Midbrain (tissue), 1 donor: ENCODE data around the gene FOXA3.
"Not testable (repeated sequence)": the region's sequence is repeated elsewhere in the genome, so short reads cannot be mapped to it uniquely, and the experiment has no call there.

ENCODE experiments used
- DNase-seq: peaks from one replicate; lab custom pipeline; 2025; lab: John Stamatoyannopoulos, UW

The FOXA3 gene

DNA sequence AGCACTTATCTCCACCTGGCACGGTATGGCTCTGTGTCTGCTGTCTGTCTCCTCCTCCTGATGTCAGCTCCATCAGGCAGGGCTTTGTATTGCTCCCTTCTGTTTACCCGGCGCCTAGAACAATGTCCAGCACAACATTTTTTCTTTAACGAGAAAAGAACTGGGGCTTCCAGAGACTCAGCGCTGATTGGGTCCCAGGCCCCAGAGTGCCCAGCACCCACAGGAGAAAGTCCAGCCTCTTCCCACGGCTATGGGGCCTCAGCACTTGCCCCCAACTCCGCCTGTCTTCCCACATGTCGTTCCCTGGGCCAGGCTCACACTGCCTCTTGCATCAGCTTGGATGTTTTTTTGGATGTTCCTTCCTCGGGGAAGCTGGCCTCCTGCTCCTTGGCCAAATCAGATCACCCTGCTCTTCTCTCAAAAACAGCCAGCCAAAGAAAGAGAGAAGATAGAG is 31.4 kb downstream of the FOXA3 start:
- no peak for DNase-seq

- not testable (repeated sequence) for DNase-seq
Measured at GRCh38 chr19:45895983-45896599, 32.0 kb downstream of the FOXA3 start.

DNA sequence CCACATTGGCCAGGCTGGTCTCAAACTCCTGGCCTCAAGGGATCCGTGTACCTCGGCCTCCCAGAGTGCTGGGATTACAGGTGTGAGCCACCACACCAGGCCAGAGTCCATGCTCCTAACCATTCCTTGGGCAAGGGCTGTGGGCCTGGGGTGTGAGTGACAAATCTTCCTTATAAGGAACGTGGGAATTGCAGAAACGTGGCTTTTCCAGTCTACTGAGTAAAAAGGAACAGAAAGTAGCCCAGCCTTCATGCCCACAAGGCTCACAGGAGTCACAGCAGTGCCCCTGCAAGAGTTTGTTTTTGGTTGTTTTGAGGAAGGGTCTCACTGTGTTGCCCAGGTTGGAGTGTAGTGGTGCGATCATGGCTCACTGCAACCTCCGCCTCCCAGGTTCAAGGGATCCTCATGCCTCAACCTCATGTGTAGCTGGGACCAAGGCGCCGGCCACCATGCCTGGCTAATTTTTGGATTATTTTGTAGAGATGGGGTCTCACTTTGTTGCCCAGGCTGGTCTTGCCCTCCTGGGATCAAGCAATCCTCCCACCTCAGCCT is 33.2 kb downstream of the FOXA3 start:
- no peak for DNase-seq

- no peak for DNase-seq
Measured at GRCh38 chr19:45899253-45899652, 35.1 kb downstream of the FOXA3 start.

GRCh38 chr19:45899919-45900589 is 35.9 kb downstream of the FOXA3 start:
- DNase-seq = no peak

GRCh38 chr19:45900738-45901431 is 36.8 kb downstream of the FOXA3 start:
- DNase-seq = no peak

DNA sequence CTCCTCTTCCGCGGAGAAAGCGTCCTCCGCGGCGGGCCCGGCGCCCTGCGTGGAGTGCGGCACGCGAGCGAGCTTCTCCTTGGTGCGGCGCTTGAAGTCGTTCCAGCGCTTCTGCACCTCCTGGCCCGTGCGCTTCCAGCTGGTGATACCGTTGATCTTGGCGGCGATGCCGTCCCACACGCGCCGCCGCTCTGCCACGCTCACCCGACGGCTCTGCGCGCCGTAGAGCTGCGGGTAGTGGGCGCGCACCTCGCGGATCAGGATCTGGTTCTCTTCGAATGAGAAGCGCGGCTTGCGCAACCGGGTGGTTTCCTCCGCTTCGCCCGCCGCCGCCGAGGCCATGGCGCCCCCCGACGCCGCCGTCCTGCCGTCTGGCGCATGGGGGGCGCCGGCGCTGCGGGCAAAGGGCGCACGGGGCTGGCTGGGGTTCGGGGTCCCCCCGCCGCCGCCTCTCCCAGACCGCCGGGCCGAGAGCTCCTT is 37.3 kb downstream of the FOXA3 start:
- DNase-seq = no peak

DNA sequence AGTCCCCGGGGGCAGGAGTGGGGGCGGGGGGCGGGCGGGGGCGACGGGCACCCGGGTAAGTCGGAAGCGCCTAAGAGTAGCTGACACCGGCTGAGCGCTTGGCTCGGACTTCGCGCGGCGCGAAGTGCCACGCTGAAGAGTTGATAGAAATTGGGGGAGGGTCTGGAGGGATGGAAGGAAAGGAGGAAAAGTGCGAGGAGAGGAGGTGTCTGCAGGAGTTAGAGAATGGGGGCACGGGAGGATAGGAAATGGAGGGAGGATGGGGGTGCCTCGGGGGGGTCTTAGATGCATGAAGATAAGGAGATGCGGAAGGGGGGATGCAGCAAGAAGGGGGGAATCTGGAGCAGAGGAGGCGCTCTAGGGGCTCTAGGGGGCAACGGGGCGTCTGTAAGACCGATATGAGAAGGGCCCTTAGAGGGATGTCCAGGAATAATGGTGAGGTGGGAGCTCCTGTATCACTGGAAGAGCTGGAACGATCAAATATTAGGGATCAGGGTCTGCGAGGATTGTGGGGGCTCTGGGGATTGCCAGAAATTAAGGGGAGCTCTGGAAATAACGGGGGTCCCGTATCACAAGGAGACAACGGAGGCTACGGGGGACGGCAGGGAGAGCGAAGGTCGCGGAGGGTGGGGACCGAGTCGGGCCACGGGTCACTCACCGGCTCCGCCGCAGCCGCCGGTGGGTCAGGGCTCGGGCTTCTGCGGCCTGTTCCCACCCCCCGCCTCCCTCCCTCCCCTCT is 38.0 kb downstream of the FOXA3 start, which contains the start of gene MYPOP:
TSS of gene MYPOP (minus strand) at position 702 of the 739 bp plus-strand sequence. CDS start 840 bp downstream, outside the sequence.
- DNase-seq = no peak

GRCh38 chr19:45902651-45903625 is 38.8 kb downstream of the FOXA3 start:
- DNase-seq = peak; percentile 99

GRCh38 chr19:45905011-45905410 is 40.9 kb downstream of the FOXA3 start:
- no peak for DNase-seq

DNA sequence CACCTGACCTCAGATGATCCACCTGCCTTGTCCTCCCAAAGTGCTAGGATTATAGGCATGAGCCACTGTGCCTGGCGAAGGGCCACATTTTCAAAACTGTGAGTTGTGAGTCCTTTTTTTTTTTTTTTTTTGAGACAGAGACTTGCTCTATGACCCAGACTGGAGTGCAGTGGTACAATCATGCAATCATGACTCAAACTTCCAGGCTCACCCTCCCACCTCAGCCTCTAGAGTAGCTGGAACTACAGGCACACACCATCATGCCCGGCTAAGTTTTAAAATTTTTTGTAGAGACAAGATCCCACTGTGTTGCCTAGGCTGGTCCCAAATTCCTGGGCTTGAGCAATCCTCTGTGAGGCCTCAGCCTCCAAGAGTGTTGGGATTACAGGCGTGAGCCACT is 42.1 kb downstream of the FOXA3 start:
- DNase-seq = no peak

DNA sequence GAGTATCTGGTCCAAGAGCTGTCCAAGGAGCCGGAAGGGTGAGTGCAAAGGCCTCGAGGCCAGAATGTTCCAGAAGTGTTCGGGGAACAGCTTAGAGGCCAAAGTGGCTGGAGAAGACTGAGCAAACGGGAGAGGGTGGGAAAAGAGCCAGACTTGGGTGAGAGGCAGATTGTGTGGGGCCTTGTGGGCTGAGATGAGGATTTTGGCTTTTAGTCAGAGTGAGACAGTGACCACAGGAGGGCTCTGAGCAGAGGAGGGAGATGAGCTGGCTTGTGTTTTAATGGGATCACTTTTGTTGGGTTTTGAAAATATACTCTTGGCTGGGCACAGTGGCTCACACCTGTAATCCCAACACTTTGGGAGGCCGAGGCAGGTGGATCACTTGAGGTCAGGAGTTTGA is 44.8 kb downstream of the FOXA3 start:
- DNase-seq = no peak

GRCh38 chr19:45911291-45911690 is 47.2 kb downstream of the FOXA3 start:
- DNase-seq = no peak

- no peak for DNase-seq
Measured at GRCh38 chr19:45913874-45914830, 50.0 kb downstream of the FOXA3 start, which contains the start of gene NANOS2. Gene NANOS2 (minus strand): TSS chr19:45914778. CDS start chr19:45914693, 85 bp downstream.

- DNase-seq = peak; percentile 45
Measured at GRCh38 chr19:45917421-45918091, 53.4 kb downstream of the FOXA3 start.

DNA sequence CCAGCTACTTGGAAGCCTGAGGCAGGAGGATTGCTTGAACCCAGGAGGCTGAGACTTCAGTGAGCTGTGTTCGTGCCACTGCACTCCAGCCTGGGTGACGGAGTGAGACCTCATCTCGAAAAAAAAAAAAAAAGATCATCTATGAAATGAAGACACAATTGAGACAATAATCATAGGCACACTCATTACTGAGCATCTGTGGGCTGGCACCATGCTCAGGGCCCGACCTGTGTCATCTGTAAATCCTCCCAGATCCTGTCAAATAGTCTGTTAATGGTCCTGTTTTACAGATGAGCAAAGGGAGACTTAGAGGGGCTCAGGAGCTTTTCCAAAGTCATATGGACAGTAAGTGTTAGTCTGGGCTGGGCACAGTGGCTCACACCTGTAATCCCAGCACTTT is 54.6 kb downstream of the FOXA3 start:
- DNase-seq = no peak

GRCh38 chr19:45919678-45920077 is 55.6 kb downstream of the FOXA3 start:
- DNase-seq = peak; percentile 43

DNA sequence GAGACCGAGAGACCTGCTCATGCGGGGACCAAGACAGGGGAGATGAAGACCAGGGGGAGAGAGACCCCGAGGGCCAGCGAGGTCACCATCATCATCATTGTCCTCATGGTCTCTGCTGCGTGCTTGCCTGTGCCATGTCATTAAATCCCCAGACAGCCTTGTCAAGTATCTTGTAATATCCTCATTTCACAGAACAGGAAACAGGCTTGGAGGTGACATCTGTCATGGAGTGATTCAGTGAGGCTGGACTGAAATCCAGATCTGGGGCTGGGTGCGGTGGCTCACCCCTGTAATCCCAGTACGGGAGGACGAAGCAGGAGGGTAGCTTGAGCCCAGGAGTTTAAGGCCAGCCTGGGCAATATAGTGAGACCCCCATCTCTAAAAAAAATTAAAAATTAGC is 56.3 kb downstream of the FOXA3 start:
- DNase-seq = no peak

DNA sequence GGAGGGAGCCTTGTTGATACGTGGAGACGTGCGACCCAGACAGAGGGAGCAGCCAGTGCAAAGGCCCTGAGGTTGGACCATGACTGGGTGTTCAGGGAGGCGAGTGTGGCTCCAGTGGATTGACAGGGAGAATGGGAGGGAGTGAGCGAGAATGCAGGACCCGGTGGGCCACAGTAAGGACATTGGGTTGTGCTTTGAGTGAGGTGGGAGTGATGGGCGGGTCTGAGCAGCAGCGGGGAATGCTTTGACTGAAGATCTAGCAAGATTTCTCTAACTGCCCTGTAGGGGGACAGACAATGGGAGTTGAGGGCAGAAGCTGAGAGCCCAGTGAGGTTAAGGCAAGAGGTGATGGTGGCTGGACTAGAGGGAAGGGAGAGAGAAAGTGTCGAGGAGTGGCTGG is 58.2 kb downstream of the FOXA3 start:
- no peak for DNase-seq
